Sigmoid colon (tissue), 4 donors: ENCODE results near the gene PCDHGA8.

Source experiments
- CTCF ChIP-seq, 4 experiments: fragments of 450-650 bp in 3 of 4; fragments of 200-600 bp in 1 of 4; IDR thresholded peaks; one replicate each; pipeline ENCODE4 v1.5.1; 2016 to 2019; ENCODE audit warnings: antibody characterized with exemption in 4 of 4, mild to moderate bottlenecking in 3 of 4, moderate library complexity in 2 of 4
- EP300 ChIP-seq, 4 donors: sonication (generic); formaldehyde crosslinking; IDR thresholded peaks; one replicate each; pipeline ENCODE4 v1.6.1; 2017; ENCODE audit warnings: antibody characterized with exemption in 4 of 4
- POLR2A ChIP-seq, 2 donors: fragments of 450-650 bp; IDR thresholded peaks; one replicate each; pipeline ENCODE4 v1.6.1; 2016; ENCODE audit warnings: antibody characterized with exemption in 2 of 2, mild to moderate bottlenecking in 2 of 2, moderate library complexity in 2 of 2

GRCh38 chr5:141430332-141431113 is 38.1 kb downstream of the PCDHGA8 start, which contains the start of gene PCDHGA12:
- peak in 1 of 4 experiments; percentile 18 for TF ChIP-seq CTCF (IDR thresholded peaks at IDR 0.05)
- no peak for TF ChIP-seq POLR2A (IDR thresholded peaks at IDR 0.05)
- TF ChIP-seq EP300 (IDR thresholded peaks at IDR 0.05): no peak
